H1 (cell line): ENCODE measurements around the gene INO80. TPM values are rescaled to one million over a fixed set of nuclear protein-coding genes. Genes with fewer than 3 reads are reported as not detected.

ENCODE experiments used
- EP300 ChIP-seq, 2 experiments: IDR thresholded peaks; 1 replicate in 1 of 2; 2 replicates in 1 of 2; pipeline ENCODE4 v1.6.1; 2011 to 2012; ENCODE audit warnings: low read depth in 2 of 2, low read length in 2 of 2, mild to moderate bottlenecking in 2 of 2, borderline replicate concordance in 1 of 2, inconsistent platforms in 1 of 2, moderate library complexity in 1 of 2
- polyA plus RNA-seq, 7 experiments: library from polyadenylated mRNA; depleted of rRNA in 3 of 7; stranded (reverse) in 5 of 7; unstranded in 2 of 7; fragments of >200 nt in 5 of 7; fragments of 200-250 nt in 2 of 7; gene quantifications; 1 replicate in 5 of 7; 2 replicates in 1 of 7; 4 replicates in 1 of 7; pipeline versions ENCODE4 v1.2.1 to v1.2.3, GENCODE V29; 2011 to 2013; ENCODE audit warnings: missing spikeins in 2 of 7, mixed read lengths in 2 of 7
- total RNA-seq: library from RNA; stranded (reverse); fragmentation: NEBNext Ultra II Directional; extraction: Animal tissue kit (Norgen Biotek cat#: 25700); gene quantifications from 2 replicates; pipeline ENCODE4 v1.2.1, GENCODE V29; 2021

Gene INO80
- total and polyA plus RNA-seq, 2 of the 8 experiments (the other 6 are each of a cell fraction or from before 2014, with no cell fraction given), result 4.3 to 24.5 TPM

- TF ChIP-seq EP300 (IDR thresholded peaks at IDR 0.05; ENCODE audit: borderline replicate concordance in 1 of 2, low read depth in 2 of 2, low read length in 2 of 2), result no peak
Measured at GRCh38 chr15:41020829-41021228, 95.3 kb downstream of the INO80 start (continued).
